ENCODE data around the gene GRB2. TPM values are rescaled to one million over a fixed set of nuclear protein-coding genes. Genes with fewer than 3 reads are reported as not detected.

Gene GRB2
- total RNA-seq, 1 experiment from 2014 or later = 148 TPM

- H3K9me3 ChIP-seq (ENCODE audit: control insufficient read depth, insufficient read depth, low read depth, low read length) = no peaks in the 10 kb centered on the region
- no peak for DNase-seq (ENCODE audit: low read depth, low spot score)
- H3K27me3 ChIP-seq (ENCODE audit: control insufficient read depth, insufficient read depth, low read length) = no peaks in the 10 kb centered on the region
- no peak overlapping the region for H3K4me3 ChIP-seq (ENCODE audit: low read depth in 2 of 2, low read length in 2 of 2)
- no peak for ATAC-seq
- 0 out of 2 replicates have a peak overlapping the region, but pooled peaks have one; percentile 8 for H3K27ac ChIP-seq (ENCODE audit: low read length)
- no TSS peak for BruUV-seq (replicated peaks)
- ChIA-PET CTCF (no interaction called here), POLR2A (interaction anchor here (0.6 to 1.3 kb wide), 3 partner anchors 10 to 168 kb away, joined by 3 to 9 read pairs (median 5); no protein-coding TSS in a partner anchor)
- H3K4me1 ChIP-seq (ENCODE audit: control insufficient read depth, insufficient read depth, low read length) = peaks cover 72% of the 10 kb centered on the region
- intact Hi-C loops (cut with micrococcal nuclease; ENCODE audit: unreplicated experiment) = no loop called here
- TF ChIP-seq CTCF (IDR thresholded peaks at IDR 0.05) (no peak), SIN3A (IDR thresholded peaks at IDR 0.05; ENCODE audit: borderline replicate concordance, insufficient read depth, low read depth, low read length) (no peak), TCF7L2 (IDR thresholded peaks at IDR 0.05; ENCODE audit: low read depth, low read length) (no peak), POLR2AphosphoS5 (IDR thresholded peaks at IDR 0.05; ENCODE audit: low read depth, low read length) (no peak)
- TF ChIP-seq, protein P1, sequence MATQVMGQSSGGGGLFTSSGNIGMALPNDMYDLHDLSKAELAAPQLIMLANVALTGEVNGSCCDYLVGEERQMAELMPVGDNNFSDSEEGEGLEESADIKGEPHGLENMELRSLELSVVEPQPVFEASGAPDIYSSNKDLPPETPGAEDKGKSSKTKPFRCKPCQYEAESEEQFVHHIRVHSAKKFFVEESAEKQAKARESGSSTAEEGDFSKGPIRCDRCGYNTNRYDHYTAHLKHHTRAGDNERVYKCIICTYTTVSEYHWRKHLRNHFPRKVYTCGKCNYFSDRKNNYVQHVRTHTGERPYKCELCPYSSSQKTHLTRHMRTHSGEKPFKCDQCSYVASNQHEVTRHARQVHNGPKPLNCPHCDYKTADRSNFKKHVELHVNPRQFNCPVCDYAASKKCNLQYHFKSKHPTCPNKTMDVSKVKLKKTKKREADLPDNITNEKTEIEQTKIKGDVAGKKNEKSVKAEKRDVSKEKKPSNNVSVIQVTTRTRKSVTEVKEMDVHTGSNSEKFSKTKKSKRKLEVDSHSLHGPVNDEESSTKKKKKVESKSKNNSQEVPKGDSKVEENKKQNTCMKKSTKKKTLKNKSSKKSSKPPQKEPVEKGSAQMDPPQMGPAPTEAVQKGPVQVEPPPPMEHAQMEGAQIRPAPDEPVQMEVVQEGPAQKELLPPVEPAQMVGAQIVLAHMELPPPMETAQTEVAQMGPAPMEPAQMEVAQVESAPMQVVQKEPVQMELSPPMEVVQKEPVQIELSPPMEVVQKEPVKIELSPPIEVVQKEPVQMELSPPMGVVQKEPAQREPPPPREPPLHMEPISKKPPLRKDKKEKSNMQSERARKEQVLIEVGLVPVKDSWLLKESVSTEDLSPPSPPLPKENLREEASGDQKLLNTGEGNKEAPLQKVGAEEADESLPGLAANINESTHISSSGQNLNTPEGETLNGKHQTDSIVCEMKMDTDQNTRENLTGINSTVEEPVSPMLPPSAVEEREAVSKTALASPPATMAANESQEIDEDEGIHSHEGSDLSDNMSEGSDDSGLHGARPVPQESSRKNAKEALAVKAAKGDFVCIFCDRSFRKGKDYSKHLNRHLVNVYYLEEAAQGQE (IDR thresholded peaks at IDR 0.05; ENCODE audit: insufficient read depth in 1 of 2, low read depth in 2 of 2, low read length in 1 of 2) = no peak
- in situ Hi-C loops (cut with HindIII; ENCODE audit: low pct_unique_long_range_greater_than_20kb, low sequenced_read_pairs) = no loop called here
- H3K36me3 ChIP-seq (ENCODE audit: control insufficient read depth, insufficient read depth, low read length) = no peaks in the 10 kb centered on the region
Observed at GRCh38 chr17:75365009-75365930, 40.2 kb downstream of the GRB2 start.

GRCh38 chr17:75364078-75364477, 41.4 kb downstream of the GRB2 start:
- intact Hi-C loops (cut with micrococcal nuclease; ENCODE audit: unreplicated experiment) = no loop called here
- DNase-seq (ENCODE audit: low read depth, low spot score) (peak; percentile 48), ATAC-seq (peak; percentile 68)
- Histone ChIP-seq H3K9me3 (ENCODE audit: control insufficient read depth, insufficient read depth, low read depth, low read length) (no peaks in the 10 kb centered on the region), H3K4me1 (ENCODE audit: control insufficient read depth, insufficient read depth, low read length) (peaks cover 74% of the 10 kb centered on the region), H3K27me3 (ENCODE audit: control insufficient read depth, insufficient read depth, low read length) (no peaks in the 10 kb centered on the region), H3K4me3 (ENCODE audit: low read depth in 2 of 2, low read length in 2 of 2) (no peak overlapping the region), H3K36me3 (ENCODE audit: control insufficient read depth, insufficient read depth, low read length) (no peaks in the 10 kb centered on the region), H3K27ac (ENCODE audit: low read length) (no peak overlapping the region)
- CTCF ChIA-PET = no interaction called here
- no TSS peak for BruUV-seq (replicated peaks)
- no peak for TF ChIP-seq TCF7L2 (IDR thresholded peaks at IDR 0.05; ENCODE audit: low read depth, low read length)
- TF ChIP-seq POLR2AphosphoS5 (IDR thresholded peaks at IDR 0.05; ENCODE audit: low read depth, low read length) = no peak
- no peak for TF ChIP-seq SIN3A (IDR thresholded peaks at IDR 0.05; ENCODE audit: borderline replicate concordance, insufficient read depth, low read depth, low read length)
- TF ChIP-seq, protein P1 (IDR thresholded peaks at IDR 0.05; ENCODE audit: insufficient read depth in 1 of 2, low read depth in 2 of 2, low read length in 1 of 2) = no peak
- no peak for TF ChIP-seq CTCF (IDR thresholded peaks at IDR 0.05)
- POLR2A ChIA-PET = interaction anchor here (1.3 kb wide), 1 partner anchor 8 kb away, joined by 5 read pairs; no protein-coding TSS in a partner anchor
- in situ Hi-C loops (cut with HindIII; ENCODE audit: low pct_unique_long_range_greater_than_20kb, low sequenced_read_pairs) = no loop called here

Data from Panc1 (cell line).